Glutamatergic neuron (in vitro differentiated cells): ENCODE data around the gene SEMA6A. TPM values are rescaled to one million over a fixed set of nuclear protein-coding genes. Genes with fewer than 3 reads are reported as not detected.
A peak's percentile ranks its signal among the peaks of the same experiment; 100 is the strongest.

ENCODE experiments used
- DNase-seq: peaks from one replicate; pipeline ENCODE4 v3.0.0; 2022
- H3K27ac Mint-ChIP-seq: one replicate; pipeline ENCODE4 v1.8.0; 2020; ENCODE audit warnings: mild to moderate bottlenecking, mixed read lengths, inconsistent platforms; ENCODE audit not compliant: unreplicated experiment
- H3K27me3 Mint-ChIP-seq: one replicate; pipeline ENCODE4 v1.8.0; 2020; ENCODE audit warnings: mild to moderate bottlenecking, moderate library complexity, mixed read lengths, inconsistent platforms; ENCODE audit not compliant: unreplicated experiment
- H3K36me3 Mint-ChIP-seq: one replicate; pipeline ENCODE4 v1.8.0; 2020; ENCODE audit warnings: mild to moderate bottlenecking, mixed read lengths, inconsistent platforms; ENCODE audit not compliant: unreplicated experiment
- H3K4me1 Mint-ChIP-seq: one replicate; pipeline ENCODE4 v1.8.0; 2020; ENCODE audit warnings: mild to moderate bottlenecking, low read depth, mixed read lengths, inconsistent platforms; ENCODE audit not compliant: unreplicated experiment
- H3K4me3 Mint-ChIP-seq: one replicate; pipeline ENCODE4 v1.8.0; 2020; ENCODE audit warnings: mild to moderate bottlenecking, mixed read lengths, inconsistent platforms; ENCODE audit not compliant: unreplicated experiment
- H3K9me3 Mint-ChIP-seq: one replicate; pipeline ENCODE4 v1.8.0; 2020; ENCODE audit warnings: mild to moderate bottlenecking, moderate library complexity, mixed read lengths, inconsistent platforms; ENCODE audit not compliant: unreplicated experiment
- CTCF ChIP-seq: fragments of 200-600 bp; sonication (generic); IDR thresholded peaks from one replicate; pipeline ENCODE4 v1.5.0; 2021; ENCODE audit not compliant: partially characterized antibody, unreplicated experiment
- total RNA-seq: library from RNA; stranded (reverse); fragmentation: NEBNext Ultra II Directional; extraction: Animal tissue kit (Norgen Biotek cat#: 25700); gene quantifications from one replicate; pipeline ENCODE4 v1.2.1, GENCODE V29; 2021; ENCODE audit not compliant: unreplicated experiment

SEMA6A gene
- total RNA-seq, 1 donor from 2014 or later, result 424 TPM

DNA sequence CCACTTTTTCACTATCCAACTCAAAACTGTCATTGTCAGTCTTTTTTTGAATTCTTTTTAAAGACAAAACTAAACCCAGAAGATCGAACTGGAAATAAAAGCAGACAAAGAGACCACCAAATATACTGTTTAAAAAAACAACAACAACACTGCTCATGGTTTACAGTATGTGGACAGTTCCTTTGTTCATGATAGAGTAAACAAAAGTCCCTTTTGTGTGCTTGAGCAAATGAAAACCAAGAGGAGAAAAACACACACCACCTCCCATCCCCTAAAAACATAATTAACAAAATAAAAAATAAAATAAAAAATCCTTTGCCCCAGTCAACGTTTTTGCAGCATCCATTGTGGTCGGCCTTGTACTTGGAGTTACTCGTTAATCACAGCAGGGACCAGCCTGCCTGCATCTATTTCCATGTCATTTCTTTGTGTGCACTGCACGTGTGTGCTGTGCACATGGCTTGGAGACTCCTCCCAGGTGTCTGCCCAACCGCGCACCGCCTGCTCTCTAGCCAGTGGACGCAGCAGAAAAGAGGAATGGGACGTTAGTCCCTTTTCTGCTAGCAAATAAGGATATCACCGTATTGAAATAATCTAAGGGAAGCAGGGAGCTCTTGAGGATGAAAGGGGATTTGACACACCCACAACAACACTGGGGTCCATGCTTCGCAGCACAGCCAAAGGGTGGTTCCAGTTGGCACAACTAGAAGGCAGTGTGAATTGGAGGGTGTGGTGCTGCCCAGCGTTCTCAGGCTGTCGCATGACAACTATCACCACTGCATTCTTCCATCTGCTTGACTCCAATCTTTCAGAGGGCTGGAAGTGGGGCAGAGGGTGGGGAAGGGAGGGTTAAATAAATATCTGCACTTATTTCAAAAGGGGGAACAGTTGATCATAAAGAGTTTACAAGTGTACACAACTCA is 130.0 kb downstream of the SEMA6A start:
- no peak for TF ChIP-seq CTCF
- peaks cover 15% of the 10 kb centered on the region for H3K36me3 Mint-ChIP-seq
- H3K9me3 Mint-ChIP-seq, result peaks cover 56% of the 10 kb centered on the region
- peak overlapping the region; percentile 96 for H3K27ac Mint-ChIP-seq
- peak overlapping the region; percentile 79 for H3K4me3 Mint-ChIP-seq
- H3K4me1 Mint-ChIP-seq, result peaks cover 81% of the 10 kb centered on the region
- DNase-seq, result peak; percentile 45
- peaks cover 31% of the 10 kb centered on the region for H3K27me3 Mint-ChIP-seq

DNA sequence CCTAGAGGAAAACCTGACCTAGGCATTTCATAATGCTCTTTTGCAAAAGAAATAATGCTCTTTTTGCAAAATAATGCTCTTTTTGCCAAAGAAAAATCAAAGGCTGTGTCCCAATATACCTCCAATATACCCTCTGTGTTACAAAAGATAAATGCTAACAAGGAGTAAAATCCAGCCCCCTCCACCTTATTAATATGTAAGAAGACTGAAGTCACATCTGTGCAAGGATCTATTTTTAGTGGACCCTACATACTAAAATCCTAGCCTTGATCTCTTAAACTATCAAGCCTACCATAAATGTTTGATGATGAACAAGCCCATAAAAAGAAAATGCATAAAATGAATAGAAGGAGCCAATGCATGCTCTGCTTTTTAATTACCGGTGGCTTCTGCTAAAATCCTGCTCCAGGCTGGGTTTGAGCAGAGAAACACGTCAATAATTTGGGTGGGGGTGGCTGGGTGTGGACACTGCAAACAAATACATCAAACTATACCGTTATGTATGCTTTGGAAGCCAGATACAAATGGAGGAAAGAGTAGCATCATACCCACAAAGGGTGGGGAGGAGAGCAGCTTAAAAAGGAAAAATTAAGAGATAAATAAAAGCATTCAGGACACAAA is 131.6 kb downstream of the SEMA6A start:
- H3K36me3 Mint-ChIP-seq, result peaks cover 15% of the 10 kb centered on the region
- no peak for TF ChIP-seq CTCF
- peak overlapping the region; percentile 79 for H3K4me3 Mint-ChIP-seq
- peaks cover 54% of the 10 kb centered on the region for H3K9me3 Mint-ChIP-seq
- H3K27ac Mint-ChIP-seq, result peak overlapping the region; percentile 96
- H3K4me1 Mint-ChIP-seq, result peaks cover 80% of the 10 kb centered on the region
- DNase-seq, result no peak
- H3K27me3 Mint-ChIP-seq, result peaks cover 30% of the 10 kb centered on the region

DNA sequence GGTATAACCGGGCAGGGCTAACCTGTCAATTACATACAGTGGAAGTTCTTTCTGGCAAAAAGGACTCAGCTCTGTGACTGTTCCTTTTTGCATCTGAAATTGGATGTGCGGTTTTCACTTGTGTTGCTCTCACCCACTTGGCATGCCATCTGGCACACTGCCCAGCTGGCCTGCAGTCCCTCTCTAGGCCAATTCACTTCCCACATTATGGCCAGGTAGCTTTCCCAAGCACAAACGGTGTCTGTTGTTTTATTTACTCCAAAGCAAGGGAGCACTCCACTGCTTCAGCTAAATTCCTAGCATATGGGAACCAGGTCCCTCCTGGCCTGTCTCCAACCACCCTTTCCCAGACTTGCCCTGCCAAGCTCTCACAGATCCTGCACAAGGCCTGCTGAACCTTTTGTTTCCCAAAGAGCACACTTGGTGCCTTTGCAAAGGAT is 132.5 kb downstream of the SEMA6A start:
- H3K36me3 Mint-ChIP-seq, result peaks cover 15% of the 10 kb centered on the region
- peaks cover 25% of the 10 kb centered on the region for H3K27me3 Mint-ChIP-seq
- H3K27ac Mint-ChIP-seq, result peak overlapping the region; percentile 96
- H3K4me3 Mint-ChIP-seq, result peak overlapping the region; percentile 79
- peaks cover 51% of the 10 kb centered on the region for H3K9me3 Mint-ChIP-seq
- peaks cover 86% of the 10 kb centered on the region for H3K4me1 Mint-ChIP-seq
- DNase-seq, result no peak
- no peak for TF ChIP-seq CTCF

DNA sequence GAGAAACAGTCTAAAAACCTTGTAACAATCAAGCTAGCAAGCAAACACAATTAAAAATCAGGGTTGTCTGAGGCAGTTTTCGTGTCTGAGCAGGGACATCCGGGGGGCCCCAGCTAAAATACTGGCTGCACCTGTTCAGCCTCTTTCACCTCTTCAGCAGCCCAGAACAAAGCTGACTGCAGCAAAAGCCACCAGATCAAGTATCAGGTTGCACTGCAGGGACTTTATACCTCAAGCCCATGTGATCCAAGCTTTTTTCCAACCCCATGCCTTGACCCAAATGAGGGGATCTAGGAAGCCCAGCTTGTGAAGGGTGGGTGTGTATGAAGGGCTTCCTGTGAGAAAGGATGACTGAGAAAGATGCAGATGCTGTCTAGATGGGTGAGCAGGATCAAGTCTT is 133.4 kb downstream of the SEMA6A start:
- peaks cover 22% of the 10 kb centered on the region for H3K27me3 Mint-ChIP-seq
- H3K4me1 Mint-ChIP-seq, result peaks cover 89% of the 10 kb centered on the region
- TF ChIP-seq CTCF, result no peak
- peaks cover 10% of the 10 kb centered on the region for H3K36me3 Mint-ChIP-seq
- peak overlapping the region; percentile 71 for H3K4me3 Mint-ChIP-seq
- peaks cover 51% of the 10 kb centered on the region for H3K9me3 Mint-ChIP-seq
- DNase-seq, result no peak
- peak overlapping the region; percentile 96 for H3K27ac Mint-ChIP-seq
